Measurements from ENCODE around the gene ACP2.

Gene ACP2

GRCh38 chr11:47268448-47269001 lies 19.9 kb upstream of the ACP2 start:
- no peak for DNase-seq (ENCODE audit: low read depth)

GRCh38 chr11:47267876-47268275 lies 19.3 kb upstream of the ACP2 start:
- DNase-seq (ENCODE audit: low read depth), result no peak

GRCh38 chr11:47264521-47264920 lies 15.9 kb upstream of the ACP2 start:
- no peak for DNase-seq (ENCODE audit: low read depth)

- DNase-seq (ENCODE audit: low read depth), result no peak
Measured at GRCh38 chr11:47264119-47264518, 15.5 kb upstream of the ACP2 start.

- no peak for DNase-seq (ENCODE audit: low read depth)
Measured at GRCh38 chr11:47261291-47261800, 12.7 kb upstream of the ACP2 start.

- no peak for DNase-seq (ENCODE audit: low read depth)
Measured at GRCh38 chr11:47260366-47260765, 11.8 kb upstream of the ACP2 start.

GRCh38 chr11:47259232-47259977 lies 10.8 kb upstream of the ACP2 start:
- no peak for DNase-seq (ENCODE audit: low read depth)

- DNase-seq (ENCODE audit: low read depth), result no peak
Measured at GRCh38 chr11:47258317-47258902, 9.8 kb upstream of the ACP2 start.

GRCh38 chr11:47257517-47258316 lies 9.1 kb upstream of the ACP2 start, which contains the start of gene NR1H3:
Gene NR1H3 (plus strand): TSS chr11:47257996. CDS start chr11:47259217, 1,221 bp downstream.
- DNase-seq (ENCODE audit: low read depth), result no peak

GRCh38 chr11:47257177-47257516 lies 8.5 kb upstream of the ACP2 start:
- no peak for DNase-seq (ENCODE audit: low read depth)

GRCh38 chr11:47256374-47256773 lies 7.8 kb upstream of the ACP2 start:
- DNase-seq (ENCODE audit: low read depth), result no peak

- no peak for DNase-seq (ENCODE audit: low read depth)
Measured at GRCh38 chr11:47254386-47254785, 5.8 kb upstream of the ACP2 start.

GRCh38 chr11:47253660-47254059 lies 5.0 kb upstream of the ACP2 start:
- no peak for DNase-seq (ENCODE audit: low read depth)

- no peak for DNase-seq (ENCODE audit: low read depth)
Measured at GRCh38 chr11:47251751-47252150, 3.1 kb upstream of the ACP2 start.

GRCh38 chr11:47249378-47249715 lies 733 bp upstream of the ACP2 start:
- DNase-seq (ENCODE audit: low read depth), result no peak

- DNase-seq (ENCODE audit: low read depth), result no peak
Measured at GRCh38 chr11:47248304-47248663, 330 bp downstream of the ACP2 start.

- no peak for DNase-seq (ENCODE audit: low read depth)
Measured at GRCh38 chr11:47247502-47247901, 1.1 kb downstream of the ACP2 start.

- no peak for DNase-seq (ENCODE audit: low read depth)
Measured at GRCh38 chr11:47245611-47246357, 2.8 kb downstream of the ACP2 start.

- DNase-seq (ENCODE audit: low read depth), result no peak
Measured at GRCh38 chr11:47244448-47245350, 3.9 kb downstream of the ACP2 start.

- no peak for DNase-seq (ENCODE audit: low read depth)
Measured at GRCh38 chr11:47243454-47243853, 5.2 kb downstream of the ACP2 start.

- no peak for DNase-seq (ENCODE audit: low read depth)
Measured at GRCh38 chr11:47242596-47243192, 5.9 kb downstream of the ACP2 start.

Measured in HS-5 (cell line).